Measurements from ENCODE around the gene SDHAF2.

DNA sequence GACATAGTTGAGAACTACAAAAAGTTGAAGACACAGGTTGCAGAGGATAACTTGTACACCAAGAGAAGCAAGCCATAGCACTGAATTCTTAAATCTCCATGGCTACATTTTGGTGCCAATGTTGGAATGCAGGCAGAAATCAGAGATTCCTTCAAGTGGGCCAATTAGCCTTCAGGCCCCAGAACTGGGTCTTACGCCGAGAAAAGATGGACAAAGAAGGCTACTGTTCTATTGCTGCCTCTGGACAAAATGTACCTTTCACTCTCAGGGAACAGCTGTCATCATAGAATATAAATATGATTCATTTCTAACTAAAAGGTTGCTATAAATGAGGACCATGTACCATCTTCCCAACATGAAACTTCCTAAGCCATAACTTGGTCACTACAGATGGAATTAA, 23.9 kb upstream of the SDHAF2 start:
- no peak for TF ChIP-seq CTCF (IDR thresholded peaks at IDR 0.05; ENCODE audit: low read depth, low read length, missing input control)
- no peak for TF ChIP-seq NR2F2 (IDR thresholded peaks at IDR 0.05)
- TF ChIP-seq GABPA (IDR thresholded peaks at IDR 0.05 in 1 of 2, conservative IDR thresholded peaks at IDR 0.05 in 1 of 2), result no peak
- TF ChIP-seq, protein P1, sequence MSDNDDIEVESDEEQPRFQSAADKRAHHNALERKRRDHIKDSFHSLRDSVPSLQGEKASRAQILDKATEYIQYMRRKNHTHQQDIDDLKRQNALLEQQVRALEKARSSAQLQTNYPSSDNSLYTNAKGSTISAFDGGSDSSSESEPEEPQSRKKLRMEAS (IDR thresholded peaks at IDR 0.05), result no peak
- TF ChIP-seq HNF4A (conservative IDR thresholded peaks at IDR 0.05), result no peak
- no peak for TF ChIP-seq YY1 (IDR thresholded peaks at IDR 0.05)
